UCSD-AML1 (cell line): ENCODE results near the gene PCSK2.
A peak's percentile ranks its signal among the peaks of the same experiment; 100 is the strongest.

Experiments
- DNase-seq: peaks from one replicate; lab custom pipeline; 2025; ENCODE audit not compliant: unreplicated experiment; lab: John Stamatoyannopoulos, UW

The PCSK2 gene

GRCh38 chr20:17391127-17391771 is 164.4 kb downstream of the PCSK2 start:
- no peak for DNase-seq

- DNase-seq, result no peak
Observed at GRCh38 chr20:17394411-17394810, 167.6 kb downstream of the PCSK2 start.

- DNase-seq, result no peak
Observed at GRCh38 chr20:17395729-17396128, 168.9 kb downstream of the PCSK2 start.

GRCh38 chr20:17399303-17399985 is 172.6 kb downstream of the PCSK2 start:
- DNase-seq, result no peak

GRCh38 chr20:17403461-17403860 is 176.6 kb downstream of the PCSK2 start:
- DNase-seq, result no peak

GRCh38 chr20:17406051-17406590 is 179.3 kb downstream of the PCSK2 start:
- no peak for DNase-seq

GRCh38 chr20:17407550-17407949 is 180.7 kb downstream of the PCSK2 start:
- no peak for DNase-seq

GRCh38 chr20:17417225-17417624 is 190.4 kb downstream of the PCSK2 start:
- no peak for DNase-seq

GRCh38 chr20:17418737-17419136 is 191.9 kb downstream of the PCSK2 start:
- DNase-seq, result no peak

GRCh38 chr20:17419479-17420041 is 192.7 kb downstream of the PCSK2 start:
- no peak for DNase-seq

- DNase-seq, result no peak
Observed at GRCh38 chr20:17421493-17421892, 194.7 kb downstream of the PCSK2 start.

- no peak for DNase-seq
Observed at GRCh38 chr20:17423782-17424181, 196.9 kb downstream of the PCSK2 start.

- DNase-seq, result no peak
Observed at GRCh38 chr20:17427638-17428037, 200.8 kb downstream of the PCSK2 start.

GRCh38 chr20:17430125-17430950 is 203.5 kb downstream of the PCSK2 start:
- DNase-seq, result no peak

- peak; percentile 33 for DNase-seq
Observed at GRCh38 chr20:17431621-17432364, 205.0 kb downstream of the PCSK2 start.

GRCh38 chr20:17436664-17437063 is 209.8 kb downstream of the PCSK2 start:
- no peak for DNase-seq

- DNase-seq, result no peak
Observed at GRCh38 chr20:17437251-17437650, 210.4 kb downstream of the PCSK2 start.

- DNase-seq, result no peak
Observed at GRCh38 chr20:17438436-17439039, 211.7 kb downstream of the PCSK2 start.

GRCh38 chr20:17439616-17440296 is 212.9 kb downstream of the PCSK2 start:
- no peak for DNase-seq

GRCh38 chr20:17441745-17442144 is 214.9 kb downstream of the PCSK2 start:
- DNase-seq, result no peak
